HepG2 (cell line): ENCODE data around the gene FOCAD. TPM values are rescaled to one million over a fixed set of nuclear protein-coding genes. Genes with fewer than 3 reads are reported as not detected.

Experiments used
- ATAD3A ChIP-seq: sonication (generic); formaldehyde crosslinking; IDR thresholded peaks from 2 replicates; pipeline ENCODE4 v1.4.0; 2020; ENCODE audit warnings: missing genetic modification reagents
- ATRX ChIP-seq: sonication (generic); formaldehyde crosslinking; IDR thresholded peaks from 2 replicates; pipeline ENCODE4 v1.4.0; 2020; ENCODE audit warnings: missing genetic modification reagents, borderline replicate concordance
- BRCA1 ChIP-seq: sonication (generic); formaldehyde crosslinking; IDR thresholded peaks from 2 replicates; pipeline ENCODE4 v1.4.0; 2020; ENCODE audit warnings: missing genetic modification reagents
- GLI4 ChIP-seq: sonication (generic); formaldehyde crosslinking; IDR thresholded peaks from 2 replicates; pipeline ENCODE4 v1.5.1; 2020; ENCODE audit warnings: missing genetic modification reagents, mild to moderate bottlenecking, moderate library complexity, borderline replicate concordance
- GPN1 ChIP-seq: sonication (generic); formaldehyde crosslinking; IDR thresholded peaks from 2 replicates; pipeline ENCODE4 v1.5.1; 2020; ENCODE audit warnings: missing genetic modification reagents, borderline replicate concordance
- MTF1 ChIP-seq: sonication (generic); formaldehyde crosslinking; IDR thresholded peaks from 2 replicates; pipeline ENCODE4 v1.5.0; 2020; ENCODE audit warnings: missing genetic modification reagents
- PHF8 ChIP-seq: sonication (generic); formaldehyde crosslinking; IDR thresholded peaks from 2 replicates; pipeline ENCODE4 v1.5.0; 2020; ENCODE audit warnings: missing genetic modification reagents
- PITX1 ChIP-seq: sonication (generic); formaldehyde crosslinking; IDR thresholded peaks from 2 replicates; pipeline ENCODE4 v1.5.1; 2020; ENCODE audit warnings: mild to moderate bottlenecking, missing genetic modification reagents
- POLR2AphosphoS2 ChIP-seq: IDR thresholded peaks from 2 replicates; pipeline ENCODE4 v1.6.1; 2011; ENCODE audit warnings: low read depth, low read length, improper control_type of control experiment
- POLR2AphosphoS5 ChIP-seq: IDR thresholded peaks from 2 replicates; pipeline ENCODE4 v1.6.1; 2012; ENCODE audit warnings: low read depth, low read length
- SALL2 ChIP-seq: sonication (generic); formaldehyde crosslinking; IDR thresholded peaks from 2 replicates; pipeline ENCODE4 v1.8.1; 2023; ENCODE audit warnings: mild to moderate bottlenecking, missing genetic modification reagents, inconsistent platforms
- SNRNP70 ChIP-seq: fragments of 200-400 bp; formaldehyde crosslinking; IDR thresholded peaks from 2 replicates; pipeline ENCODE4 v1.6.1; 2017; ENCODE audit warnings: mild to moderate bottlenecking, low read depth, low read length, moderate library complexity
- TGIF2 ChIP-seq: IDR thresholded peaks from 2 replicates; pipeline ENCODE4 v1.6.1; 2016; ENCODE audit warnings: control low read depth, missing compliant biosample characterization
- TP53 ChIP-seq: sonication (generic); formaldehyde crosslinking; conservative IDR thresholded peaks from 2 replicates; pipeline ENCODE4 v1.4.0; 2020; ENCODE audit warnings: missing genetic modification reagents
- ZBTB21 ChIP-seq: sonication (generic); formaldehyde crosslinking; IDR thresholded peaks from 2 replicates; pipeline ENCODE4 v1.4.0; 2020; ENCODE audit warnings: missing genetic modification reagents
- ZNF20 ChIP-seq: sonication (generic); formaldehyde crosslinking; IDR thresholded peaks from 2 replicates; pipeline ENCODE4 v1.4.0; 2020; ENCODE audit warnings: mild to moderate bottlenecking, moderate library complexity, missing genetic modification reagents
- ZNF251 ChIP-seq: sonication (generic); formaldehyde crosslinking; IDR thresholded peaks from 2 replicates; pipeline ENCODE4 v1.9.0; 2021; ENCODE audit warnings: mild to moderate bottlenecking, missing genetic modification reagents
- ZNF441 ChIP-seq: sonication (generic); formaldehyde crosslinking; IDR thresholded peaks from 2 replicates; pipeline ENCODE4 v1.7.0; 2021; ENCODE audit warnings: missing genetic modification reagents, borderline replicate concordance
- ZSCAN31 ChIP-seq: sonication (generic); formaldehyde crosslinking; IDR thresholded peaks from 2 replicates; pipeline ENCODE4 v1.5.0; 2020; ENCODE audit warnings: low read depth, mild to moderate bottlenecking, missing genetic modification reagents
- polyA plus RNA-seq, 8 experiments: library from polyadenylated mRNA; depleted of rRNA in 3 of 8; stranded (reverse) in 7 of 8; unstranded in 1 of 8; fragments of >200 nt; fragmentation: Illumina TruSeq in 4 of 8; extraction: Trizol in 4 of 8; gene quantifications; 2 replicates each; pipeline versions ENCODE4 v1.2.1 to v1.2.3, GENCODE V29; 2011 to 2016; ENCODE audit warnings: low read depth in 4 of 8, missing spikeins in 1 of 8, mixed read lengths in 1 of 8; ENCODE audit not compliant: insufficient read depth in 1 of 8
- total RNA-seq, 5 experiments: library from RNA; depleted of rRNA; stranded (reverse); fragments of >200 nt; fragmentation: Illumina TruSeq; extraction: Trizol; gene quantifications; 2 replicates each; pipeline ENCODE4 v1.2.3, GENCODE V29; 2016; ENCODE audit warnings: low read depth in 1 of 5
- TF ChIP-seq, protein P1 (sequence below): sonication (generic); formaldehyde crosslinking; IDR thresholded peaks from 2 replicates; pipeline ENCODE4 v1.4.0; 2020; ENCODE audit warnings: mild to moderate bottlenecking, low read depth, missing genetic modification reagents
- TF ChIP-seq, protein P2 (sequence below): sonication (generic); formaldehyde crosslinking; conservative IDR thresholded peaks from 2 replicates; pipeline ENCODE4 v1.4.0; 2020; ENCODE audit warnings: mild to moderate bottlenecking, missing genetic modification reagents, moderate library complexity
- TF ChIP-seq, protein P3 (sequence below): sonication (generic); formaldehyde crosslinking; IDR thresholded peaks from 2 replicates; pipeline ENCODE4 v1.4.0; 2020; ENCODE audit warnings: missing genetic modification reagents
- TF ChIP-seq, protein P4 (sequence below): sonication (generic); formaldehyde crosslinking; IDR thresholded peaks from 2 replicates; pipeline ENCODE4 v1.4.0; 2020; ENCODE audit warnings: missing genetic modification reagents, borderline replicate concordance

Gene FOCAD
- total and polyA plus RNA-seq, 2 of the 13 experiments (the other 11 are each of a cell fraction or from before 2014, with no cell fraction given), result 18.0 to 31.1 TPM

DNA sequence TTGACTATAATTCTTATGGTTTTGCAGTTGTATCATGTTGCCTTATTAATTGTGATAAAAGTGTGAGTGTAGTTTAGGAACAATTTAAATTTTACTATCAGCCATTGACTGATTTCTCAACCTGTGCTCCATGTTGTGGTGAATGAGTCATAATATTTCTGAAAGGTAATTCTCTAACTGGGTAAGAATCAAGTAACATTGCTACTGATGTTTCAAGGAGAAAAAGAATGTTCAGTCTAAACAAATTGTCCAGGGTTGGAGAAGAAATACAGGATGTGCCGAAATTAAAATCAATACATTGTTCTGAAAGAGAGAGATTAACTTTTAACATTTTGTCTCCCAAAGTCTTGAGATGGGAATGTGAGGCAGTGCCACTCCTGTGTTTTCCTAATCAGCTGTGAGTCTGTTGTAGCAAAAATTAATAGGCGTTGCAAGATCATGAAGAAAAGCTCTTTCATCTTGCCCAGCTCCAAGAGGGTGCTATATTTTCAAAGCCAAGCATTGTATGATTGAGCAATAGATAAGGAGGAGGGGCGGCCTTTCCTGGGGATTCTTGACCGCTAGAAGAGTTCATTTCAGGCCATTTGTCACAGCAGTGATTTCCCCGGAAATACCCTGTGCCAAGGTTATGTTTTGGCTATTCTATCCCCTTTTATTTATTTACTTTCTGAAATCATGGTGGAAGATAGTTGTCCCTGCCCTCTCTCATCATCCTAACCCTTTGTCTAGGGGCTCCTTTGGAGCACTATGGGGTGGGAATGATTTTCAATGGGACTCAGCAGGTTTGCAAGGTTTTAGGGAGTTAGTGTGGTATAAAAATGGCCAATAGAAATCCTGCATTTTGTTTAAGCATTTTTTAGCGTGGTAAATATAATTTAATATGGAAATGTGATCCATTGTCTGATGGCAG lies 151.6 kb downstream of the FOCAD start (continued):
- TF ChIP-seq SALL2 (CRISPR knock-in tag) (no peak), PITX1 (CRISPR knock-in tag) (0 out of 2 replicates have a peak, but pooled peaks have one; percentile 59), BRCA1 (CRISPR knock-in tag) (no peak), SNRNP70 (no peak), MTF1 (no peak), ATRX (CRISPR knock-in tag) (no peak), ZNF20 (CRISPR knock-in tag) (no peak), TP53 (CRISPR knock-in tag) (no peak), ATAD3A (CRISPR knock-in tag) (no peak), PHF8 (no peak), ZNF441 (no peak), POLR2AphosphoS2 (no peak), POLR2AphosphoS5 (no peak), ZBTB21 (CRISPR knock-in tag) (no peak), ZSCAN31 (CRISPR knock-in tag) (no peak), TGIF2 (no peak; the same call in 1 of the 2 replicates), GLI4 (no peak), ZNF251 (CRISPR knock-in tag) (no peak), GPN1 (CRISPR knock-in tag) (no peak)
- TF ChIP-seq, protein P1, sequence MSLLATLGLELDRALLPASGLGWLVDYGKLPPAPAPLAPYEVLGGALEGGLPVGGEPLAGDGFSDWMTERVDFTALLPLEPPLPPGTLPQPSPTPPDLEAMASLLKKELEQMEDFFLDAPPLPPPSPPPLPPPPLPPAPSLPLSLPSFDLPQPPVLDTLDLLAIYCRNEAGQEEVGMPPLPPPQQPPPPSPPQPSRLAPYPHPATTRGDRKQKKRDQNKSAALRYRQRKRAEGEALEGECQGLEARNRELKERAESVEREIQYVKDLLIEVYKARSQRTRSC (CRISPR knock-in tag), result no peak
- TF ChIP-seq, protein P2, sequence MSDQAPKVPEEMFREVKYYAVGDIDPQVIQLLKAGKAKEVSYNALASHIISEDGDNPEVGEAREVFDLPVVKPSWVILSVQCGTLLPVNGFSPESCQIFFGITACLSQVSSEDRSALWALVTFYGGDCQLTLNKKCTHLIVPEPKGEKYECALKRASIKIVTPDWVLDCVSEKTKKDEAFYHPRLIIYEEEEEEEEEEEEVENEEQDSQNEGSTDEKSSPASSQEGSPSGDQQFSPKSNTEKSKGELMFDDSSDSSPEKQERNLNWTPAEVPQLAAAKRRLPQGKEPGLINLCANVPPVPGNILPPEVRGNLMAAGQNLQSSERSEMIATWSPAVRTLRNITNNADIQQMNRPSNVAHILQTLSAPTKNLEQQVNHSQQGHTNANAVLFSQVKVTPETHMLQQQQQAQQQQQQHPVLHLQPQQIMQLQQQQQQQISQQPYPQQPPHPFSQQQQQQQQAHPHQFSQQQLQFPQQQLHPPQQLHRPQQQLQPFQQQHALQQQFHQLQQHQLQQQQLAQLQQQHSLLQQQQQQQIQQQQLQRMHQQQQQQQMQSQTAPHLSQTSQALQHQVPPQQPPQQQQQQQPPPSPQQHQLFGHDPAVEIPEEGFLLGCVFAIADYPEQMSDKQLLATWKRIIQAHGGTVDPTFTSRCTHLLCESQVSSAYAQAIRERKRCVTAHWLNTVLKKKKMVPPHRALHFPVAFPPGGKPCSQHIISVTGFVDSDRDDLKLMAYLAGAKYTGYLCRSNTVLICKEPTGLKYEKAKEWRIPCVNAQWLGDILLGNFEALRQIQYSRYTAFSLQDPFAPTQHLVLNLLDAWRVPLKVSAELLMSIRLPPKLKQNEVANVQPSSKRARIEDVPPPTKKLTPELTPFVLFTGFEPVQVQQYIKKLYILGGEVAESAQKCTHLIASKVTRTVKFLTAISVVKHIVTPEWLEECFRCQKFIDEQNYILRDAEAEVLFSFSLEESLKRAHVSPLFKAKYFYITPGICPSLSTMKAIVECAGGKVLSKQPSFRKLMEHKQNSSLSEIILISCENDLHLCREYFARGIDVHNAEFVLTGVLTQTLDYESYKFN (CRISPR knock-in tag), result peak; percentile 80
- TF ChIP-seq, protein P3, sequence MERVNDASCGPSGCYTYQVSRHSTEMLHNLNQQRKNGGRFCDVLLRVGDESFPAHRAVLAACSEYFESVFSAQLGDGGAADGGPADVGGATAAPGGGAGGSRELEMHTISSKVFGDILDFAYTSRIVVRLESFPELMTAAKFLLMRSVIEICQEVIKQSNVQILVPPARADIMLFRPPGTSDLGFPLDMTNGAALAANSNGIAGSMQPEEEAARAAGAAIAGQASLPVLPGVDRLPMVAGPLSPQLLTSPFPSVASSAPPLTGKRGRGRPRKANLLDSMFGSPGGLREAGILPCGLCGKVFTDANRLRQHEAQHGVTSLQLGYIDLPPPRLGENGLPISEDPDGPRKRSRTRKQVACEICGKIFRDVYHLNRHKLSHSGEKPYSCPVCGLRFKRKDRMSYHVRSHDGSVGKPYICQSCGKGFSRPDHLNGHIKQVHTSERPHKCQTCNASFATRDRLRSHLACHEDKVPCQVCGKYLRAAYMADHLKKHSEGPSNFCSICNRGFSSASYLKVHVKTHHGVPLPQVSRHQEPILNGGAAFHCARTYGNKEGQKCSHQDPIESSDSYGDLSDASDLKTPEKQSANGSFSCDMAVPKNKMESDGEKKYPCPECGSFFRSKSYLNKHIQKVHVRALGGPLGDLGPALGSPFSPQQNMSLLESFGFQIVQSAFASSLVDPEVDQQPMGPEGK, result peak; percentile 56; the same call in 1 of the 2 replicates
- TF ChIP-seq, protein P4, sequence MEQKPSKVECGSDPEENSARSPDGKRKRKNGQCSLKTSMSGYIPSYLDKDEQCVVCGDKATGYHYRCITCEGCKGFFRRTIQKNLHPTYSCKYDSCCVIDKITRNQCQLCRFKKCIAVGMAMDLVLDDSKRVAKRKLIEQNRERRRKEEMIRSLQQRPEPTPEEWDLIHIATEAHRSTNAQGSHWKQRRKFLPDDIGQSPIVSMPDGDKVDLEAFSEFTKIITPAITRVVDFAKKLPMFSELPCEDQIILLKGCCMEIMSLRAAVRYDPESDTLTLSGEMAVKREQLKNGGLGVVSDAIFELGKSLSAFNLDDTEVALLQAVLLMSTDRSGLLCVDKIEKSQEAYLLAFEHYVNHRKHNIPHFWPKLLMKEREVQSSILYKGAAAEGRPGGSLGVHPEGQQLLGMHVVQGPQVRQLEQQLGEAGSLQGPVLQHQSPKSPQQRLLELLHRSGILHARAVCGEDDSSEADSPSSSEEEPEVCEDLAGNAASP (CRISPR knock-in tag), result peak; percentile 100
